A673 (cell line): ENCODE measurements around the gene FSD1. TPM values are rescaled to one million over a fixed set of nuclear protein-coding genes. Genes with fewer than 3 reads are reported as not detected.

Source experiments
- BruUV-seq: library from RNA; stranded (reverse); fragments of 400-500 nt; replicated peaks from 2 replicates; lab custom pipeline; 2021; lab: Mats Ljungman, UMichigan
- CTCF ChIA-PET: fragments of 300-600 bp; sonication (Branson Sonifier 250); formaldehyde crosslinking; loops from one replicate; lab custom pipeline; 2022; ENCODE audit warnings: antibody characterized with exemption; lab: Charles Lee
- POLR2A ChIA-PET: fragments of 300-600 bp; sonication (Branson Sonifier 250); formaldehyde crosslinking; loops from one replicate; lab custom pipeline; 2022; ENCODE audit warnings: antibody characterized with exemption; ENCODE audit not compliant: low non-redundant PET; lab: Charles Lee
- DNase-seq: peaks from one replicate; pipeline ENCODE4 v3.0.0-alpha.2; 2015; ENCODE audit warnings: low spot score
- H3K27ac ChIP-seq: fragments of 200-600 bp; sonication (generic); 2 replicates; pipeline ENCODE4 v1.5.1; 2016; ENCODE audit warnings: mixed run types, low read depth, mild to moderate bottlenecking, mixed read lengths, antibody characterized with exemption, low read length; ENCODE audit not compliant: poor library complexity, severe bottlenecking
- H3K27me3 ChIP-seq: fragments of 200-600 bp; sonication (generic); replicated peaks from 2 replicates; pipeline ENCODE4 v1.6.1; 2017; ENCODE audit warnings: mixed run types, low read depth, mild to moderate bottlenecking, mixed read lengths, antibody characterized with exemption, low read length; ENCODE audit not compliant: insufficient read depth, poor library complexity
- H3K36me3 ChIP-seq: fragments of 200-600 bp; sonication (generic); 2 replicates; pipeline ENCODE4 v1.6.1; 2016; ENCODE audit warnings: mixed run types, mild to moderate bottlenecking, mixed read lengths, antibody characterized with exemption, low read length; ENCODE audit not compliant: insufficient read depth, poor library complexity, severe bottlenecking
- H3K4me1 ChIP-seq: fragments of 200-600 bp; sonication (generic); 2 replicates; pipeline ENCODE4 v1.6.1; 2017; ENCODE audit warnings: mixed run types, mild to moderate bottlenecking, mixed read lengths, antibody characterized with exemption, low read length; ENCODE audit not compliant: insufficient read depth, poor library complexity, severe bottlenecking
- H3K4me3 ChIP-seq: fragments of 200-600 bp; sonication (generic); 2 replicates; pipeline ENCODE4 v1.5.1; 2016; ENCODE audit warnings: low read depth, mixed run types, mild to moderate bottlenecking, mixed read lengths, low read length; ENCODE audit not compliant: poor library complexity, severe bottlenecking
- H3K9me3 ChIP-seq: fragments of 200-600 bp; sonication (generic); 2 replicates; pipeline ENCODE4 v1.6.1; 2016; ENCODE audit warnings: mixed run types, low read depth, mild to moderate bottlenecking, mixed read lengths, antibody characterized with exemption, low read length; ENCODE audit not compliant: poor library complexity, severe bottlenecking
- CTCF ChIP-seq: fragments of 300-800, 200-600 bp; sonication (generic); conservative IDR thresholded peaks from 2 replicates; pipeline ENCODE4 v1.5.1; 2017; ENCODE audit warnings: low read depth, mild to moderate bottlenecking, antibody characterized with exemption, low read length, moderate library complexity, mixed read lengths
- EZH2 ChIP-seq: fragments of 200-600 bp; sonication (generic); IDR thresholded peaks from 2 replicates; pipeline ENCODE4 v1.6.1; 2017; ENCODE audit warnings: borderline replicate concordance, low read depth, mild to moderate bottlenecking, mixed read lengths, antibody characterized with exemption, low read length; ENCODE audit not compliant: poor library complexity, severe bottlenecking
- intact Hi-C: fragments of 100-400 bp; cut with micrococcal nuclease; formaldehyde crosslinking; loops from one replicate; pipeline ENCODE4 v1.10.0; 2022; ENCODE audit not compliant: unreplicated experiment
- total RNA-seq: library from RNA; stranded (reverse); gene quantifications from 2 replicates; pipeline ENCODE4 v1.2.3, GENCODE V29; 2021

FSD1 gene
- total RNA-seq, 1 experiment from 2014 or later = 10.4 TPM

DNA sequence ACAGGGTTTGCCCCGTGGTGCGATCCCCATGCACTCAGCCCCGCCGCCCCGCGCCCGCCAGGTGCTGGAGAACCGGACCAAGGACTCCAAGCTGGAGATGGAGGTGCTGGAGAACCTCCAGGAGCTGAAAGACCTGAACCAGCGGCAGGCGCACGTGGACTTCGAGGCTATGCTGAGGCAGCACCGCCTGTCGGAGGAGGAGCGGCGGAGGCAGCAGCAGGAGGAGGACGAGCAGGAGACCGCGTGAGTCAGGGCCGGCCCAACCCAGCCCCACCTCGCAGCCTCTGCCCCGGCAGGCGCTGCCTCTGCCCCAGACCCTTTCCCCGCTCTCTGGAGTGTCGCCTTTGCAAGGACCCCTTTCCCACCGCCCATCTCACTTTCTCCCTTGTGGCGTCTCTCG is 46.2 kb upstream of the FSD1 start:
- Histone ChIP-seq H3K27ac (no peak overlapping the region), H3K27me3 (no peaks in the 10 kb centered on the region), H3K9me3 (peaks cover 6% of the 10 kb centered on the region), H3K4me3 (no peak overlapping the region), H3K4me1 (no peaks in the 10 kb centered on the region), H3K36me3 (peaks cover 21% of the 10 kb centered on the region)
- BruUV-seq = no TSS peak
- intact Hi-C loops = no loop called here
- TF ChIP-seq EZH2 (no peak), CTCF (no peak)
- ChIA-PET POLR2A (no interaction called here), CTCF (no interaction called here)
- no peak for DNase-seq

GRCh38 chr19:4260613-4261191 is 43.7 kb upstream of the FSD1 start:
- no peaks in the 10 kb centered on the region for H3K4me1 ChIP-seq
- H3K27me3 ChIP-seq = no peaks in the 10 kb centered on the region
- ChIA-PET CTCF (no interaction called here), POLR2A (no interaction called here)
- intact Hi-C loops = no loop called here
- no TSS peak for BruUV-seq
- peaks cover 8% of the 10 kb centered on the region for H3K36me3 ChIP-seq
- H3K27ac ChIP-seq = no peak overlapping the region
- DNase-seq = no peak
- TF ChIP-seq CTCF (no peak), EZH2 (no peak)
- peaks cover 6% of the 10 kb centered on the region for H3K9me3 ChIP-seq
- H3K4me3 ChIP-seq = no peak overlapping the region

- H3K27ac ChIP-seq = no peak overlapping the region
- no peak for DNase-seq
- H3K27me3 ChIP-seq = no peaks in the 10 kb centered on the region
- no peak overlapping the region for H3K4me3 ChIP-seq
- no peak for TF ChIP-seq EZH2
- no peak for TF ChIP-seq CTCF
- CTCF ChIA-PET = no interaction called here
- no peaks in the 10 kb centered on the region for H3K9me3 ChIP-seq
- POLR2A ChIA-PET = no interaction called here
- H3K4me1 ChIP-seq = no peaks in the 10 kb centered on the region
- H3K36me3 ChIP-seq = peaks cover 15% of the 10 kb centered on the region
- intact Hi-C loops = loop anchor here (5.0 kb wide), 1 partner anchor 262 kb away; no protein-coding TSS in a partner anchor
- no TSS peak for BruUV-seq
Measured at GRCh38 chr19:4264812-4265211, 39.6 kb upstream of the FSD1 start.
